B cell (primary cell): ENCODE results near the gene SH3RF3.

Source experiments
- CTCF ChIP-seq: fragments of 200-600 bp; IDR thresholded peaks from one replicate; pipeline ENCODE4 v1.8.0; 2022; ENCODE audit warnings: antibody characterized with exemption, mild to moderate bottlenecking
- EZH2 ChIP-seq: IDR thresholded peaks from 2 replicates; pipeline ENCODE4 v1.6.1; 2012; ENCODE audit warnings: borderline replicate concordance, low read depth, mild to moderate bottlenecking, moderate library complexity, low read length; ENCODE audit not compliant: insufficient read depth, poor library complexity, severe bottlenecking

DNA sequence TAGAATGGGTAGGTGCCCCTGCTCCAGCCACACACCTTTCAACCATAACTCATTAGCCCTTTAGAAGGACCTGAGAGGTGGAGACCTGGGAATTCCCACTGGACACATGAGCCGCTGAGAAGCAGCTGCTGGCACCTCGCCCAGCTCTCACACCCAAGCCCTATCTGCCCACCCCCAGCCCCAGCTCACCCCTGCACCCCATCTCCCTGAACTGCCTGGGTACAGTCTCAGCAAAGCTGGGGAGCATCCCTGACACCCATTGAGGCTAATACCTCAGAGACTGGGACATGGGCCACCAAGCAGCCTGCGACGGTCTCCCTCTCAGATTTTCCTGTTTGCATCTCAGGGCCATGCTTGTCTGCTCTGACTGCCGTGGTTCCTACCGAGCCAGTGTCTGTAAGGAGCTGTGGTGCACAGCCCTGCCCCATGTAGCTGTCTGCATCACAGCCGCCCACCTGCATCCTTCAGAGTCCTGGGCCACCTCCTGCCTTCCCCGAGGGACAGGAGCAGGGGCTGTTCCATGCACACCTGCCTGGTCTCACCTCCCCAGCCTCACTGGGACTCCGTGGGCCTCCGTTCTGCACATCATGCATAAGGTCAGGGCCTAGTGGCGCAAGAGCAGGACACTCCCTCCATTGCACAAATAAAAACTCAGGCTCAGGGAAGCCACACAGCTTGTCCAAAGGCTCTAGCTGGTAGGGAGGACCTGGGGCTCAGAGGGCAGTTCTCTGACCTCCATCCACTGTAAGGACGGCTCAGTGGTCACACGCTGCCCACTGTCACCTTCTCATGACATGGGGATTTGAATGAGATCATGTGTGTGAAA, 394.7 kb downstream of the SH3RF3 start:
- TF ChIP-seq CTCF, result no peak
- no peak for TF ChIP-seq EZH2
